DOHH2 (cell line): ENCODE results near the gene KCNJ3.

Experiments used
- H3F3A ChIP-seq: fragments of 200-600 bp; sonication (generic), shearing (Covaris generic); 2 replicates; pipeline ENCODE4 v1.6.0; 2016; ENCODE audit warnings: antibody characterized with exemption, mild to moderate bottlenecking; ENCODE audit not compliant: control insufficient read depth, insufficient read depth
- H3K27ac ChIP-seq: fragments of 200-600 bp; sonication (generic); 2 replicates; pipeline ENCODE4 v1.5.1; 2014; ENCODE audit warnings: low read depth, mild to moderate bottlenecking, low read length, moderate library complexity
- H3K27me3 ChIP-seq: fragments of 200-600 bp; sonication (generic); 2 replicates; pipeline ENCODE4 v1.6.1; 2014; ENCODE audit warnings: mild to moderate bottlenecking, low read length, mixed read lengths; ENCODE audit not compliant: control insufficient read depth
- H3K36me3 ChIP-seq: fragments of 200-600 bp; sonication (generic); 2 replicates; pipeline ENCODE4 v1.6.1; 2014; ENCODE audit warnings: mild to moderate bottlenecking, low read length, moderate library complexity, mixed read lengths; ENCODE audit not compliant: control insufficient read depth
- H3K4me1 ChIP-seq: fragments of 200-600 bp; sonication (generic); 2 replicates; pipeline ENCODE4 v1.6.1; 2014; ENCODE audit warnings: mild to moderate bottlenecking, low read length, mixed read lengths; ENCODE audit not compliant: control insufficient read depth
- H3K4me2 ChIP-seq: fragments of 200-600 bp; sonication (generic); 2 replicates; pipeline ENCODE4 v1.6.0; 2014; ENCODE audit warnings: mild to moderate bottlenecking, low read length, moderate library complexity
- H3K4me3 ChIP-seq: fragments of 200-600 bp; sonication (generic); 2 replicates; pipeline ENCODE4 v1.5.1; 2014; ENCODE audit warnings: mild to moderate bottlenecking, low read length, mixed read lengths
- H3K79me2 ChIP-seq: fragments of 200-600 bp; sonication (generic); 2 replicates; pipeline ENCODE4 v1.6.1; 2014; ENCODE audit warnings: mild to moderate bottlenecking, low read length, mixed read lengths; ENCODE audit not compliant: control insufficient read depth
- H3K9me2 ChIP-seq: fragments of 200-600 bp; sonication (generic); replicated peaks from 2 replicates; pipeline ENCODE4 v1.6.1; 2014; ENCODE audit warnings: mild to moderate bottlenecking, low read length, mixed read lengths; ENCODE audit not compliant: control insufficient read depth
- H3K9me3 ChIP-seq: fragments of 200-600 bp; sonication (generic); 2 replicates; pipeline ENCODE4 v1.6.1; 2014; ENCODE audit warnings: antibody characterized with exemption, low read length, mixed read lengths; ENCODE audit not compliant: control insufficient read depth, insufficient read depth
- H4K20me1 ChIP-seq: fragments of 200-600 bp; sonication (generic); 2 replicates; pipeline ENCODE4 v1.6.0; 2014; ENCODE audit warnings: low read depth, mild to moderate bottlenecking, antibody characterized with exemption, low read length, moderate library complexity; ENCODE audit not compliant: control insufficient read depth, insufficient read depth
- CTCF ChIP-seq: fragments of 200-600 bp; sonication (generic); IDR thresholded peaks from one replicate; pipeline ENCODE4 v1.5.1; 2014; ENCODE audit warnings: antibody characterized with exemption, mild to moderate bottlenecking, low read depth, low read length; ENCODE audit not compliant: poor library complexity, severe bottlenecking
- EZH2phosphoT487 ChIP-seq: fragments of 200-600 bp; sonication (generic); IDR thresholded peaks from 2 replicates; pipeline ENCODE4 v1.6.1; 2017; ENCODE audit warnings: borderline replicate concordance, mild to moderate bottlenecking, antibody characterized with exemption, low read length, moderate library complexity, mixed read lengths

The KCNJ3 gene

GRCh38 chr2:154710685-154711084 is 12.2 kb downstream of the KCNJ3 start:
- H3K4me2 ChIP-seq: no peak overlapping the region
- no peak overlapping the region for H3K27ac ChIP-seq
- no peaks in the 10 kb centered on the region for H3K27me3 ChIP-seq
- H3K9me2 ChIP-seq: no peaks in the 10 kb centered on the region
- H3K9me3 ChIP-seq: no peaks in the 10 kb centered on the region
- TF ChIP-seq EZH2phosphoT487 (no peak), CTCF (no peak)
- no peaks in the 10 kb centered on the region for H3F3A ChIP-seq
- no peaks in the 10 kb centered on the region for H3K4me1 ChIP-seq
- no peaks in the 10 kb centered on the region for H3K79me2 ChIP-seq
- H3K4me3 ChIP-seq: no peak overlapping the region
- H4K20me1 ChIP-seq: no peaks in the 10 kb centered on the region
- no peaks in the 10 kb centered on the region for H3K36me3 ChIP-seq

- TF ChIP-seq EZH2phosphoT487: no peak
- no peak for TF ChIP-seq CTCF
- H4K20me1 ChIP-seq: no peaks in the 10 kb centered on the region
- no peak overlapping the region for H3K27ac ChIP-seq
These were observed 15.2 kb downstream of the KCNJ3 start for GRCh38 chr2:154713675-154714074.

DNA sequence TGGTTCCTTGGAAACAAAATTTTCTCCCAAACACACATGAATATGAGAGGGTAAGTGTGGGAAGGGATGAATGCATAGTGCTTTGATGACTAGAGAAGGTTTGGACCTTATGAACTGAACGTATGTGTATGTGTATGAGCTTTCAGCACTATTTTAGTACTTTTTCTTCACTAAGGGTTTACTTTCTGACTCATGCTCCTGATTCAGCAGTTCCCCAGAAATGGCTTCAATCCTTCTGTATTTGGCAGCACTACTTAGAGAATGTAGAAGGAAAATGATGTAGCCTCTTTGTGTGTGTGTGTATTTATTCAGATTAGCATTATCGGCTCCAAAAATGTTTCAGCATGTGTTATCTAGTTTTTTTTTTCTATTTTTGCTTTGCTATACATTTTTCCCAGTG is 22.2 kb downstream of the KCNJ3 start:
- Histone ChIP-seq H3K36me3 (no peaks in the 10 kb centered on the region), H3K9me3 (no peaks in the 10 kb centered on the region; the same call in 1 of the 2 replicates), H4K20me1 (no peaks in the 10 kb centered on the region), H3K4me1 (no peaks in the 10 kb centered on the region), H3F3A (no peaks in the 10 kb centered on the region), H3K4me2 (no peak overlapping the region), H3K27me3 (no peaks in the 10 kb centered on the region), H3K27ac (no peak overlapping the region), H3K79me2 (no peaks in the 10 kb centered on the region), H3K9me2 (no peaks in the 10 kb centered on the region), H3K4me3 (no peak overlapping the region)
- TF ChIP-seq CTCF (no peak), EZH2phosphoT487 (no peak)

More at GRCh38 chr2:154713675-154714074, 15.2 kb downstream of the KCNJ3 start:
- H3K4me2 ChIP-seq: no peak overlapping the region
- H3K27me3 ChIP-seq: no peaks in the 10 kb centered on the region
- no peaks in the 10 kb centered on the region for H3K4me1 ChIP-seq
- H3K79me2 ChIP-seq: no peaks in the 10 kb centered on the region
- H3F3A ChIP-seq: no peaks in the 10 kb centered on the region
- H3K9me2 ChIP-seq: no peaks in the 10 kb centered on the region
- H3K36me3 ChIP-seq: no peaks in the 10 kb centered on the region
- H3K4me3 ChIP-seq: no peak overlapping the region
- H3K9me3 ChIP-seq: no peaks in the 10 kb centered on the region
